Sigmoid colon (tissue), 7 donors: Measurements from ENCODE around the gene ANKRD10. TPM values are rescaled to one million over a fixed set of nuclear protein-coding genes. Genes with fewer than 3 reads are reported as not detected.

Experiments
- DNase-seq: peaks from one replicate; pipeline ENCODE4 v3.0.0-alpha.2; 2019
- H3K27ac ChIP-seq, 4 donors: fragments of 200-600 bp; sonication (generic); one replicate each; pipeline ENCODE4 v1.5.1; 2016 to 2019; ENCODE audit warnings: mild to moderate bottlenecking in 1 of 4
- H3K27me3 ChIP-seq, 3 donors: fragments of 200-600 bp; sonication (generic); one replicate each; pipeline ENCODE4 v1.5.1; 2019; ENCODE audit warnings: mild to moderate bottlenecking in 1 of 3
- H3K36me3 ChIP-seq, 4 donors: fragments of 200-600 bp; sonication (generic); one replicate each; pipeline ENCODE4 v1.5.1; 2016 to 2019
- H3K4me1 ChIP-seq, 4 donors: fragments of 200-600 bp; sonication (generic); one replicate each; pipeline ENCODE4 v1.5.1; 2017 to 2019
- H3K4me3 ChIP-seq, 4 donors: fragments of 200-600 bp; sonication (generic); one replicate each; pipeline ENCODE4 v1.5.1; 2017 to 2019; ENCODE audit warnings: mild to moderate bottlenecking in 2 of 4, moderate library complexity in 1 of 4
- H3K9me3 ChIP-seq, 4 donors: fragments of 200-600 bp in 3 of 4; sonication (generic) in 3 of 4; one replicate each; pipeline versions ENCODE4 v1.5.1 to v1.6.1; 2013 to 2019
- CTCF ChIP-seq, 4 experiments: fragments of 450-650 bp in 3 of 4; fragments of 200-600 bp in 1 of 4; IDR thresholded peaks; one replicate each; pipeline ENCODE4 v1.5.1; 2016 to 2019; ENCODE audit warnings: antibody characterized with exemption in 4 of 4, mild to moderate bottlenecking in 3 of 4, moderate library complexity in 2 of 4
- EP300 ChIP-seq, 4 donors: sonication (generic); formaldehyde crosslinking; IDR thresholded peaks; one replicate each; pipeline ENCODE4 v1.6.1; 2017; ENCODE audit warnings: antibody characterized with exemption in 4 of 4
- POLR2A ChIP-seq, 2 donors: fragments of 450-650 bp; IDR thresholded peaks; one replicate each; pipeline ENCODE4 v1.6.1; 2016; ENCODE audit warnings: antibody characterized with exemption in 2 of 2, mild to moderate bottlenecking in 2 of 2, moderate library complexity in 2 of 2
- POLR2AphosphoS5 ChIP-seq, 4 donors: sonication (generic); formaldehyde crosslinking; IDR thresholded peaks; one replicate each; pipeline ENCODE4 v1.6.1; 2017; ENCODE audit warnings: antibody characterized with exemption in 4 of 4
- WGBS, 2 donors: extraction: QIAGEN DNeasy Blood & Tissue Kit; methylation state at CpG; one replicate each; pipeline ENCODE4 v1.1.7; 2013; 5-methylcytosine and 5-hydroxymethylcytosine counted together
- intact Hi-C: fragments of 100-400 bp; cut with DNase I; formaldehyde crosslinking; loops from one replicate; pipeline ENCODE4 v1.15.1; 2023
- polyA plus RNA-seq, 3 donors: library from polyadenylated mRNA; stranded (reverse); fragments of 200-250 nt; gene quantifications; one replicate each; pipeline ENCODE4 v1.2.3, GENCODE V29; 2013
- total RNA-seq, 4 donors: library from RNA; depleted of rRNA; stranded (reverse); fragments of >200 nt; gene quantifications; one replicate each; pipeline ENCODE4 v1.1.0, GENCODE V29; 2016
- donor health status: healthy with polysubstance abuse.
- donor health status: Bipolar disorder and iron deficiency.
- donor health status: healthy.

The ANKRD10 gene
- total and polyA plus RNA-seq, 7 donors: 41.4 to 179 (median 141) TPM

- peak in 3 of 4 experiments; percentile 33 to 47 (median 43) for TF ChIP-seq CTCF (IDR thresholded peaks at IDR 0.05)
- no peak for TF ChIP-seq POLR2AphosphoS5 (IDR thresholded peaks at IDR 0.05)
- Histone ChIP-seq H3K9me3 (no peaks in the 10 kb centered on the region), H3K4me1 (no peaks in the 10 kb centered on the region), H3K27ac (no peak overlapping the region), H3K27me3 (no peaks in the 10 kb centered on the region), H3K36me3 (no peaks in the 10 kb centered on the region), H3K4me3 (no peak overlapping the region)
- no peak for DNase-seq
- intact Hi-C loops: loop anchor here (2.0 kb wide), 1 partner anchor 106 kb away; no protein-coding TSS in a partner anchor
- 45 to 68% methylated on average over 8 of the region's 8 CpGs for WGBS, 2 donors
Measured at GRCh38 chr13:110944121-110944967, 29.5 kb upstream of the ANKRD10 start.

GRCh38 chr13:110942248-110942981 is 27.5 kb upstream of the ANKRD10 start:
- intact Hi-C loops: no loop called here
- H3K4me1 ChIP-seq: no peaks in the 10 kb centered on the region
- 72 to 80% methylated on average over 4 of the region's 4 CpGs for WGBS, 2 donors
- H3K36me3 ChIP-seq: no peaks in the 10 kb centered on the region
- H3K27me3 ChIP-seq: no peaks in the 10 kb centered on the region
- DNase-seq: no peak
- H3K9me3 ChIP-seq: no peaks in the 10 kb centered on the region
- no peak overlapping the region for H3K4me3 ChIP-seq
- TF ChIP-seq POLR2A (IDR thresholded peaks at IDR 0.05): no peak
- no peak for TF ChIP-seq CTCF (IDR thresholded peaks at IDR 0.05)
- no peak for TF ChIP-seq EP300 (IDR thresholded peaks at IDR 0.05)
- no peak for TF ChIP-seq POLR2AphosphoS5 (IDR thresholded peaks at IDR 0.05)
- no peak overlapping the region for H3K27ac ChIP-seq

- intact Hi-C loops: no loop called here
- Histone ChIP-seq H3K36me3 (no peaks in the 10 kb centered on the region), H3K27me3 (no peaks in the 10 kb centered on the region), H3K4me3 (no peak overlapping the region), H3K27ac (no peak overlapping the region), H3K9me3 (peaks cover 0 to under 1% (median 0%) of the 10 kb centered on the region in 4 donors), H3K4me1 (no peaks in the 10 kb centered on the region)
- 84 to 85% methylated on average over 13 of the region's 13 CpGs for whole genome bisulfite sequencing, 2 donors
- no peak for TF ChIP-seq EP300 (IDR thresholded peaks at IDR 0.05)
- TF ChIP-seq CTCF (IDR thresholded peaks at IDR 0.05): no peak
- no peak for TF ChIP-seq POLR2AphosphoS5 (IDR thresholded peaks at IDR 0.05)
- TF ChIP-seq POLR2A (IDR thresholded peaks at IDR 0.05): no peak
- DNase-seq: no peak
Measured at GRCh38 chr13:110938662-110939421, 24.0 kb upstream of the ANKRD10 start.

GRCh38 chr13:110937511-110938285 is 22.8 kb upstream of the ANKRD10 start:
- Histone ChIP-seq H3K27me3 (no peaks in the 10 kb centered on the region), H3K4me3 (no peak overlapping the region), H3K27ac (no peak overlapping the region), H3K4me1 (no peaks in the 10 kb centered on the region), H3K36me3 (no peaks in the 10 kb centered on the region), H3K9me3 (peaks cover 0 to 10% (median 5%) of the 10 kb centered on the region in 4 donors)
- no peak for DNase-seq
- TF ChIP-seq POLR2AphosphoS5 (IDR thresholded peaks at IDR 0.05) (no peak), POLR2A (IDR thresholded peaks at IDR 0.05) (no peak), CTCF (IDR thresholded peaks at IDR 0.05) (no peak), EP300 (IDR thresholded peaks at IDR 0.05) (no peak)
- WGBS, 2 donors: 90 to 93% methylated on average over 23 of the region's 23 CpGs
- intact Hi-C loops: no loop called here
